Neuronal stem cell (in vitro differentiated cells): ENCODE data around the gene MYF5.

Source experiments
- DNase-seq: peaks from one replicate; pipeline ENCODE4 v3.0.0-alpha.2; 2013; ENCODE audit warnings: low spot score
- H2AFZ ChIP-seq: one replicate; pipeline ENCODE4 v1.6.1; 2013; ENCODE audit warnings: mild to moderate bottlenecking, low read length, inconsistent platforms
- H2AK5ac ChIP-seq: 2 replicates; pipeline ENCODE4 v1.6.1; 2013; ENCODE audit warnings: low read depth, mild to moderate bottlenecking, inconsistent platforms, low read length, moderate library complexity, mixed read lengths
- H2BK120ac ChIP-seq: 2 replicates; pipeline ENCODE4 v1.6.1; 2013; ENCODE audit warnings: low read depth, mild to moderate bottlenecking, inconsistent platforms, low read length, moderate library complexity, mixed read lengths
- H2BK12ac ChIP-seq: one replicate; pipeline ENCODE4 v1.6.1; 2013; ENCODE audit warnings: low read length, inconsistent platforms
- H2BK15ac ChIP-seq: 2 replicates; pipeline ENCODE4 v1.6.1; 2013; ENCODE audit warnings: mild to moderate bottlenecking, low read length, inconsistent platforms, mixed read lengths
- H2BK5ac ChIP-seq: one replicate; pipeline ENCODE4 v1.6.1; 2013; ENCODE audit warnings: inconsistent platforms, mild to moderate bottlenecking, low read length, moderate library complexity
- H3K14ac ChIP-seq: one replicate; pipeline ENCODE4 v1.6.1; 2013; ENCODE audit warnings: low read length, inconsistent platforms
- H3K18ac ChIP-seq: 2 replicates; pipeline ENCODE4 v1.6.1; 2013; ENCODE audit warnings: low read length, inconsistent platforms
- H3K23ac ChIP-seq: 2 replicates; pipeline ENCODE4 v1.6.1; 2013; ENCODE audit warnings: low read depth, mild to moderate bottlenecking, mixed read lengths, low read length, inconsistent platforms; ENCODE audit not compliant: poor library complexity
- H3K27ac ChIP-seq: replicated peaks from 3 replicates; pipeline ENCODE4 v1.5.1; 2013; ENCODE audit warnings: low read length, inconsistent platforms
- H3K27me3 ChIP-seq, 3 experiments: 2 replicates each; pipeline ENCODE4 v1.6.1; 2013; ENCODE audit warnings: low read length in 3 of 3, mild to moderate bottlenecking in 2 of 3, inconsistent platforms in 1 of 3, low read depth in 1 of 3, mixed read lengths in 1 of 3, moderate library complexity in 1 of 3; ENCODE audit not compliant: control insufficient read depth in 3 of 3, insufficient read depth in 3 of 3
- H3K36me3 ChIP-seq, 2 donors: replicated peaks in 1 of 2; 2 replicates each; pipeline ENCODE4 v1.6.1; 2013; ENCODE audit warnings: low read length in 2 of 2; ENCODE audit not compliant: control insufficient read depth in 2 of 2, insufficient read depth in 2 of 2
- H3K4ac ChIP-seq: 2 replicates; pipeline ENCODE4 v1.6.1; 2013; ENCODE audit warnings: inconsistent platforms, mild to moderate bottlenecking, low read length, moderate library complexity
- H3K4me1 ChIP-seq, 2 donors: 1 replicate in 1 of 2; 2 replicates in 1 of 2; pipeline ENCODE4 v1.6.1; 2013; ENCODE audit warnings: low read length in 2 of 2, low read depth in 1 of 2; ENCODE audit not compliant: control insufficient read depth in 2 of 2, insufficient read depth in 1 of 2
- H3K4me2 ChIP-seq: one replicate; pipeline ENCODE4 v1.6.1; 2013; ENCODE audit warnings: mild to moderate bottlenecking, low read length, inconsistent platforms; ENCODE audit not compliant: insufficient read depth, poor library complexity, severe bottlenecking
- H3K4me3 ChIP-seq, 2 donors: 2 replicates each; pipeline ENCODE4 v1.5.1; 2013; ENCODE audit warnings: low read length in 2 of 2, mild to moderate bottlenecking in 2 of 2, inconsistent platforms in 1 of 2, moderate library complexity in 1 of 2
- H3K79me1 ChIP-seq: one replicate; pipeline ENCODE4 v1.6.1; 2013; ENCODE audit warnings: low read depth, mild to moderate bottlenecking, inconsistent platforms, low read length, moderate library complexity
- H3K9ac ChIP-seq: one replicate; pipeline ENCODE4 v1.6.1; 2013; ENCODE audit warnings: mild to moderate bottlenecking, low read depth, low read length, inconsistent platforms; ENCODE audit not compliant: poor library complexity
- H3K9me3 ChIP-seq, 2 donors: replicated peaks in 1 of 2; 2 replicates each; pipeline versions ENCODE3 to v1.6.1; 2013; ENCODE audit warnings: low read length in 2 of 2, mild to moderate bottlenecking in 2 of 2, inconsistent platforms in 1 of 2, low read depth in 1 of 2, mixed read lengths in 1 of 2, moderate library complexity in 1 of 2; ENCODE audit not compliant: control insufficient read depth in 2 of 2, insufficient read depth in 1 of 2
- H4K8ac ChIP-seq: one replicate; pipeline ENCODE4 v1.6.1; 2013; ENCODE audit warnings: low read depth, mild to moderate bottlenecking, inconsistent platforms, low read length, moderate library complexity
- H4K91ac ChIP-seq: one replicate; pipeline ENCODE4 v1.6.1; 2013; ENCODE audit warnings: low read length, low read depth, mild to moderate bottlenecking, inconsistent platforms; ENCODE audit not compliant: poor library complexity
- WGBS, 2 donors: extraction: QIAGEN DNeasy Blood & Tissue Kit; methylation state at CpG; one replicate each; pipeline ENCODE4 v1.1.7; 2013; ENCODE audit warnings: missing lambda C conversion rate in 2 of 2, mixed read lengths in 1 of 2; ENCODE audit not compliant: insufficient read length in 2 of 2, insufficient replicate concordance in 1 of 2; ENCODE audit errors: extremely low coverage in 2 of 2; 5-methylcytosine and 5-hydroxymethylcytosine counted together

MYF5 gene

GRCh38 chr12:80761838-80762237, 45.1 kb downstream of the MYF5 start:
- H2AK5ac ChIP-seq: no peak overlapping the region
- no peaks in the 10 kb centered on the region for H3K36me3 ChIP-seq
- no peak overlapping the region for H2BK120ac ChIP-seq
- peaks cover 0 to 5% of the 10 kb centered on the region in 2 donors for H3K4me1 ChIP-seq
- no peak overlapping the region for H3K27ac ChIP-seq
- no peak overlapping the region for H3K18ac ChIP-seq
- H4K91ac ChIP-seq: no peak overlapping the region
- H3K27me3 ChIP-seq: no peaks in the 10 kb centered on the region
- H4K8ac ChIP-seq: no peak overlapping the region
- no peaks in the 10 kb centered on the region for H3K9me3 ChIP-seq
- H3K4me2 ChIP-seq: no peak overlapping the region
- no peak overlapping the region for H3K23ac ChIP-seq
- DNase-seq: no peak
- no peak overlapping the region for H3K4me3 ChIP-seq
- no CpG with 5 or more reads among the region's 5 CpGs for WGBS, 2 donors
- no peak overlapping the region for H2BK12ac ChIP-seq
- H2AFZ ChIP-seq: peak overlapping the region; percentile 27
- no peak overlapping the region for H2BK15ac ChIP-seq
- H3K79me1 ChIP-seq: no peaks in the 10 kb centered on the region
- H3K4ac ChIP-seq: no peak overlapping the region
- H2BK5ac ChIP-seq: no peak overlapping the region
- no peak overlapping the region for H3K14ac ChIP-seq
- H3K9ac ChIP-seq: no peak overlapping the region

DNA sequence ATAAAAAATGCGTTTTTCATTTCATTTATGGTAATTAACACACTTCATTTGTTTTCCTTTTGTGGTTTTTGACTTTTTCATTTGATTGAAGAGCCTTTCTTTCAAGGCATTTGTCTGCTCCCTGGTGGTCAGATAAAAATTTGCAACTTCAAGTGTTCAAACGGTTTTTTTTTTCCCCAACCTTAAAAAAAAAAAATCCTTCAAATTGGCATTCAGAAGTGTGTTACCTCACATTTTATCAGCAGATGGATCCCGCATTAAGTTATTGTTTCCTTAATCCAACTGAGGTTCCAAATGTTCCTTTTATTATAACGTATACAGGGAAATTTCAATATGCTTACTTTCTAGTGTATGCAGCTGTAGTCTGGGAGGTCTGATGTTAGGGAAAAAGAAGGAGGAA, 47.2 kb downstream of the MYF5 start:
- no peak overlapping the region for H3K18ac ChIP-seq
- H3K4me2 ChIP-seq: no peak overlapping the region
- H2BK15ac ChIP-seq: no peak overlapping the region
- peak; percentile 43 for DNase-seq
- H3K14ac ChIP-seq: no peak overlapping the region
- no peaks in the 10 kb centered on the region for H3K9me3 ChIP-seq
- no CpG with 5 or more reads among the region's 4 CpGs for WGBS, 2 donors
- H3K23ac ChIP-seq: no peak overlapping the region
- no peak overlapping the region for H3K4me3 ChIP-seq
- no peak overlapping the region for H4K8ac ChIP-seq
- H3K36me3 ChIP-seq: no peaks in the 10 kb centered on the region
- H2BK120ac ChIP-seq: no peak overlapping the region
- no peak overlapping the region for H3K4ac ChIP-seq
- H3K4me1 ChIP-seq: peaks cover 0 to 7% of the 10 kb centered on the region in 2 donors
- no peak overlapping the region for H2AK5ac ChIP-seq
- no peaks in the 10 kb centered on the region for H3K27me3 ChIP-seq
- peak overlapping the region; percentile 43 for H2AFZ ChIP-seq
- no peak overlapping the region for H4K91ac ChIP-seq
- no peaks in the 10 kb centered on the region for H3K79me1 ChIP-seq
- H2BK5ac ChIP-seq: no peak overlapping the region
- no peak overlapping the region for H3K9ac ChIP-seq
- no peak overlapping the region for H3K27ac ChIP-seq
- H2BK12ac ChIP-seq: no peak overlapping the region

DNA sequence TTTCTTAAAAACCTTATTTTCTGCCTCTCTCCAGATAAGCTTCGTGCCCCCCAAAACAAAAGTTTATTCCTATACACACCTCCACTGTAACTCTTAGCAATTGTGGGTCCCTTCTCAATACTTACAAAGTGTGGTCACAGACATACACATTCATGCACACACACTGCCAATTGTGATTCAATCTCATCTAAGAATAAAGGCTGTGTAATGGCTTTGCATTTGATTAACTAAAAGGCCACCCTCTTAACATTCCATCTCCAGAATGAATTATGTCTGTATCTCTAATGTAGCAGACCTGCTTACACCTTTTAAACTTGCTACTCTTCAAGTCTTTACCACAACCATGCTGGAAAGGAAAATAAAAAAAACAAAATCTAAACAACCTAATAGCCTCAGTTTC, 49.5 kb downstream of the MYF5 start:
- H2AK5ac ChIP-seq: no peak overlapping the region
- H4K8ac ChIP-seq: no peak overlapping the region
- no peak overlapping the region for H3K27ac ChIP-seq
- peaks cover 1% of the 10 kb centered on the region for H3K79me1 ChIP-seq
- H2AFZ ChIP-seq: no peak overlapping the region
- 100% methylated on average over 1 of the region's 1 CpG; no CpG with 5 or more reads in 1 of the 2 donors for WGBS, 2 donors
- no peaks in the 10 kb centered on the region for H3K36me3 ChIP-seq
- H2BK12ac ChIP-seq: no peak overlapping the region
- H3K9me3 ChIP-seq: no peaks in the 10 kb centered on the region
- H3K23ac ChIP-seq: no peak overlapping the region
- no peak overlapping the region for H3K9ac ChIP-seq
- H2BK5ac ChIP-seq: no peak overlapping the region
- H3K27me3 ChIP-seq: no peaks in the 10 kb centered on the region
- H3K4me3 ChIP-seq: no peak overlapping the region
- no peak overlapping the region for H2BK15ac ChIP-seq
- no peak overlapping the region for H3K18ac ChIP-seq
- H2BK120ac ChIP-seq: no peak overlapping the region
- no peak for DNase-seq
- no peak overlapping the region for H3K14ac ChIP-seq
- no peak overlapping the region for H3K4me2 ChIP-seq
- peaks cover 2 to 7% of the 10 kb centered on the region in 2 donors for H3K4me1 ChIP-seq
- H3K4ac ChIP-seq: no peak overlapping the region
- H4K91ac ChIP-seq: no peak overlapping the region

- Histone ChIP-seq H3K4me2 (no peak overlapping the region), H3K27ac (no peak overlapping the region), H3K18ac (no peak overlapping the region), H3K4me3 (no peak overlapping the region), H3K36me3 (no peaks in the 10 kb centered on the region), H2BK5ac (no peak overlapping the region), H4K91ac (no peak overlapping the region), H3K9ac (no peak overlapping the region), H3K9me3 (no peaks in the 10 kb centered on the region), H3K4me1 (peaks cover 2 to 7% of the 10 kb centered on the region in 2 donors), H3K27me3 (no peaks in the 10 kb centered on the region), H2BK120ac (no peak overlapping the region), H3K14ac (no peak overlapping the region), H2AK5ac (no peak overlapping the region), H2BK15ac (no peak overlapping the region), H3K23ac (no peak overlapping the region), H3K79me1 (peaks cover 1% of the 10 kb centered on the region), H2AFZ (no peak overlapping the region), H3K4ac (no peak overlapping the region), H2BK12ac (no peak overlapping the region), H4K8ac (no peak overlapping the region)
- no peak for DNase-seq
- whole genome bisulfite sequencing, 2 donors: no CpG with 5 or more reads among the region's 2 CpGs
Measured at GRCh38 chr12:80766897-80767296, 50.2 kb downstream of the MYF5 start.
